Stimulated activated CD8-positive, alpha-beta memory T cell treated with anti-CD3 and anti-CD28 coated beads, Interleukin-7, amount 100 ng/mL, for 4 hours (primary cell): Measurements from ENCODE around the gene MMP3.
"Not testable (repeated sequence)": the region's sequence is repeated elsewhere in the genome, so short reads cannot be mapped to it uniquely, and the experiment has no call there.

ENCODE experiments used
- DNase-seq, 2 donors: peaks; one replicate each; pipeline ENCODE4 v3.0.0-alpha.2; 2020; ENCODE audit warnings: low read depth in 2 of 2

MMP3 gene

GRCh38 chr11:102843489-102843888 lies at the start of gene MMP3:
TSS of gene MMP3 (minus strand) at chr11:102843609. CDS start at chr11:102843546, 63 bp downstream.
- no peak for DNase-seq

DNA sequence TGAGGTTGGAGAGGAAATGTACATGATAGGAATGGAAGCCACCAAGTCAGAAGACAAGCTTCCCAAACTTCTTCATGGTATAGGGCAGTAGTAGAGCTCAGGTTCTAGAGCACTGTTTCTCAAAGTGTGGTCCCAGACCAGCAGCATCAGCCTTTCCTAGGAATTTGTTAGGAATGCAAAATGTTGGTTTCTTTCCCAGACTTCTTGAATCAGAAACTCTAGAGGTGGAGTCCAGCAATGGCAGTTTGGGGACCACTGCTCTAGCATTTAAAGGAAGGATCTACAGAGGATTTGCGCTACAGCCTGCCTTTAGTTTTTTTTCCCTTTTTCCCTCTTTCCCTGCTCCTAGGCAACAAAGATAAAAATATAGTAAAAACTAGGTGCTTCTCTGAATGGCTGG lies 48.3 kb upstream of the MMP3 start:
- no peak for DNase-seq

- no peak for DNase-seq
Observed at GRCh38 chr11:102886999-102887398, 43.6 kb upstream of the MMP3 start.

DNA sequence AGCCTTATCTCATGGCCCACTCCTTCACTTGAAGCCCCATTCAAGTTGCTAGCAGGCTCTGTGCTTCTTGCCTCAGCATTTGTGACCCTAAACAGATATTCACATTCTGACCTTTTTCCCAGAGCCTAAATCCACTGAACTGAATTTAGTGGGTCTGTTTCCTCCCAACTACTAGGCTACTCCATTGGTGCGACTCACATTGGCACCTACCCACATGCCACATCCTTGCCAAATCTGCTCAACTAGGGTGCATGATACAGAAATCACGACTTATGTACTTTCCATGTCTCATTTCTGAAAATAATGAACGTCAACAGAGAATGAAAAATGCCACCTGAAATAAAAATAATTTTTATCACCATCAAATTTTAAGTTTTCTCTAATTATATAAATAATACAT lies 39.7 kb upstream of the MMP3 start:
- no peak for DNase-seq

GRCh38 chr11:102882389-102883024 lies 39.1 kb upstream of the MMP3 start:
- DNase-seq, result no peak

GRCh38 chr11:102879801-102880200 lies 36.4 kb upstream of the MMP3 start:
- DNase-seq, result no peak

GRCh38 chr11:102878595-102878994 lies 35.2 kb upstream of the MMP3 start:
- DNase-seq, result no peak

DNA sequence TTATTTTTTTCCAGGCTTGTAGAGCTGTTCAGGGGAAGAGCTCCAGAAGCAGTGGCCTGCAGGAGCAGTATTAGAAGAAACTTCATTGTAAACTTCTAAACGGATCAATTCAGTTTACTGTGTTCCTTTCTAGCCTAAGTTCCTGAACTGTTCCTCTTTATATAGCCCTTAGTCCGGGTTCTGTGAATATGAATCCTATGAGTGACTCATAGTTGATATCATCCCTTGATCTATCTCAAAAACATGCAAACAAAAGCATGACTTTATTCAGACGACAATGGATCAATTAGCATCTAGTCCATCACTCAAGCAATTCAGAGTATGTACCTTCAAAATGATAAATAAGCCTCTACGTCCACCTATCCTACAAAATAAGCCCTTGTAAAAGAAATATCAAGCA lies 31.4 kb upstream of the MMP3 start, which contains the start of gene MMP12:
Gene MMP12, minus strand, starts transcription at position 131 of the 400 bp plus-strand sequence. Its CDS starts 45 bp downstream, at position 86.
- DNase-seq, result no peak

DNA sequence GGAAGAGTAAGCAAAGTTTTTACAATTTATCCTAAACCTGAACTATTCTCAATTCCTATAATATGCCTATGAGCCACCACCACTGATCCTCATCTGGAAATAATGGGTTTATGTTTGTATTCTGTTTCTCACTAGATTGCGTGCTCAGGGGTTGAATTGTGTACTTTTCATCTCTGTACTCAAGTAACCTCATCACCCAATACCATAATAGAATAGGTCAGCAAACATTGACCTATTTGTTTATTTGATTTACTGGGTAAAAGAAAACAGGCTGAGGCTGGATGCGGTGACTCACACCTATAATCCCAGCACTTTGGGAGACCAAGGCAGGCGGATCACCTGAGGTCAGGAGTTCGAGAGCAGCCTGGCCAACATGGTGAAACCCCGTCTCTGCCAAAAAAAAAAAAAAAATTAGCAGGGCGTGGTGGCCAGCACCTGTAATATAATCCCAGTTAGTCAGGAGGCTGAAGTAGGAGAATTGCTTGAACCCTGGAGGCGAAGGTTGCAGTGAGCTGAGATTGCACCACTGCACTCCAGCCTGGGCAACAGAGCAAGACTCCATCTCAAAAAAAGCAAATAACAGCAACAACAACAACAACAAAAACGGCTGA lies 26.1 kb upstream of the MMP3 start:
- not testable (repeated sequence) for DNase-seq

GRCh38 chr11:102868339-102868738 lies 24.9 kb upstream of the MMP3 start:
- no peak for DNase-seq

DNA sequence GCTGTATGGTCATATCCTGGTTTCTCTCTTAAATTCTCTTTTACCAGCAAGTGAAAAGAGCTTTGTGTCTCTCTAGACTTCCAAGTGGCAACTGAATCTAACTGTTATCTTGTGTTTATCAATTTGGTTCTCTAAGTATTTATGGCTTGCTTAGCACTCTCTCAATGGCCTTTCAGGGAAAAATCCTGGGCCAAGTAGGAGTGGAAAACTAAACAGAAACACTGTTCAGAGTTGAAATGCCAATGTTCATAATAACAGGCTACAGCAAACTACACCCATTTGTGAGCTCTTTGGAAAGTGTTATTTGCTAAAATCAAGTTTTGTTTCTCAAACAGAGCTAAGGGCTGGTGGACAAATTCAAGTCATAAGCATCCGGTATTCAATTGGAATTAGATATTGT lies 21.3 kb upstream of the MMP3 start:
- no peak for DNase-seq

- no peak for DNase-seq
Observed at GRCh38 chr11:102853956-102854355, 10.5 kb upstream of the MMP3 start.

DNA sequence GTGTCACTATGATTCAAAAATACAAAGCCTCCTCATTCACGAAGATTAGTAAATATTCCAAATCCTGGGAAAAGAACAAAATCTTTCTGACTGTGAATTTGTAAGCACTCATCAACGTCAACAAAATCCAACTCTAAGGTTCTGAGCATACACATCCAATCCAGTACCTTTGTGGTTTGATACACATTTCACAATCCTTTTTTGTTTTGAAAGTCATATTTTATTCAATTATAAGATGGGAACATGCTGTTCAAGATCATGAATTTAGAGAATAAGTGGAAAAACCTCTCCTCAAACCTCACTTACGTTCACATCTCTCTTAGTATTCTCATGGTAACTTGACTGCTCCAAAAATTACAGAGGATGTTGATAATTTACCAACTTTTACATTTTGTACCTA lies 9.6 kb upstream of the MMP3 start:
- no peak for DNase-seq

GRCh38 chr11:102850973-102851745 lies 7.8 kb upstream of the MMP3 start:
- no peak for DNase-seq

- no peak for DNase-seq
Observed at GRCh38 chr11:102849311-102849710, 5.9 kb upstream of the MMP3 start.

DNA sequence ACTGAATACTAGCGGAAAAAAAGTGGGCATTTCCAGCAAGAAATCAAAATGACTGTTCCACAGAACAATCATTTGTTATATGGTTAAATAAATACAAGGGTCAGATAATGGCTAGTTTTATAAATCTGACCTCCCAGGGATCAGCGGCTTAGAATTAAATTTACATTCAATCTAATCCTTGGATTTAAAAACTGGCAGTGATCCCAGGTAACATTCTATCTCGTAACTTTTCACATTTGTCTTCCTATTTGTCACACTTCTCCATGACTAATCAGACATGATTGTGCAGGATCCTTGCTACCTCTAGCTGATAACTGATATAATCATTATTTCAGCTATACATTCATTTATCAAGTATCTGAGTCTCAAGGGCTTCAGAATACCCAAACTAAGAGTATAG lies 2.9 kb upstream of the MMP3 start:
- DNase-seq, result no peak

DNA sequence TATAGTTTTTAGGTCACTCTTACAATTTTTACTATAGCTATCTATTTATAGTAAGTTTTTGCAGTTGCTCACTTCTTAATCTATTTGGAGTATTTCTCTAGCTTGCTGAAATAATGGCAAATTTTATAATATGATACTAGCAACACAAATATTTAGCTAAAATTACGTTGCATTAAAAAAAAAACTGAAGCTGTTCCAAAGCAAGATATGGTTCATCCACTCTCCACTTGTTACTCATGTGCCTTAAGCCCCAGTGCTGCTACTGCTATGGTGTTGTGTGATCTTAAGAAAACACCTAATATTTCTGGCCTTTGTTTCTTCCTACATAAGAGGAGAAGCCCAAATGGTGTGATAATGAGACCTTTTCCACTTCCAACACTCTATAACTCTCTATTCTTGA lies 479 bp downstream of the MMP3 start:
- no peak for DNase-seq

GRCh38 chr11:102840018-102840417 lies 3.4 kb downstream of the MMP3 start:
- no peak for DNase-seq

GRCh38 chr11:102837646-102838045 lies 5.8 kb downstream of the MMP3 start:
- no peak for DNase-seq

DNA sequence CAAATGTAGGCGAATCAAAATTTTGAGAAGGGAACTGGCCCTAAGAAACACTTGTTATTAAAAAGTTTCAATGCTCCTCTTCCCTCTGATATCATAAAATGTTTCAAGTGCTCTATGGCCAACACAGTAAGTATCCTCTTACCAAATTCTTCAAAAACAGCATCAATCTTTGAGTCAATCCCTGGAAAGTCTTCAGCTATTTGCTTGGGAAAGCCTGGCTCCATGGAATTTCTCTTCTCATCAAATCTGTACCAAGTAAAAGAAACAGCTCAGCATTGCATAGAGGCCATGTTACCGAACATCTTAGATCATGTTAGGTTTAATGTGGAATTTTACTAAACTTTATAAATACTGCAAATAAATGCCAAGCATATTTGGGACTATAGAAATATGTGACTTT lies 6.3 kb downstream of the MMP3 start:
- no peak for DNase-seq

DNA sequence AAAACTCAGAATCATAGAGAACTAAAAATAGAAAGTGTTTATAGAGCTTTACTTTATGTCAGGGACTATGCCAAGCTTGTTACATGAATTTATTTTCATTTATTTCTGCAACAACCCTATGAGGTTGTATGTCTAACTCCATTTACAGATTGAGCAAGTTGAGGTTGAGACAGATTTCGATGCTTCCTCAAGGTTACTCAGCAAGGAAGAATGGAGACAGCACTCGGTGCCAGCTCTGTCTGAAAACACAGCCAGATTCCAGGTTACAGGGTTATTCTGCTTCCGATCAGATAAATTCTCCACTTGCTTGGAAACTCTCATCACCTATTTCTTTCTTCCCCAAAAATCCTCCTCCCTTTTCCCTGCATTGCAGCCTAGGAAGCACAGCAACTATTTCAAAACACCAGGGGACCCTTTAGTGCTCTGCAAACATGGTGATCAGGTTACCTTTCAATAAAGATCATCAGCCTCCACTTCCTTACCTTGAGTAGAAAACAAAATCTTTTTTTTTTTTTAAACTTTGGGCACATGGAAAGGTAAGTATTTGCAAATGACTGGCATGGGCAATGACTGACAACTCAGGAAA lies 7.0 kb downstream of the MMP3 start:
- DNase-seq, result no peak

- no peak for DNase-seq
Observed at GRCh38 chr11:102833731-102834130, 9.7 kb downstream of the MMP3 start.

DNA sequence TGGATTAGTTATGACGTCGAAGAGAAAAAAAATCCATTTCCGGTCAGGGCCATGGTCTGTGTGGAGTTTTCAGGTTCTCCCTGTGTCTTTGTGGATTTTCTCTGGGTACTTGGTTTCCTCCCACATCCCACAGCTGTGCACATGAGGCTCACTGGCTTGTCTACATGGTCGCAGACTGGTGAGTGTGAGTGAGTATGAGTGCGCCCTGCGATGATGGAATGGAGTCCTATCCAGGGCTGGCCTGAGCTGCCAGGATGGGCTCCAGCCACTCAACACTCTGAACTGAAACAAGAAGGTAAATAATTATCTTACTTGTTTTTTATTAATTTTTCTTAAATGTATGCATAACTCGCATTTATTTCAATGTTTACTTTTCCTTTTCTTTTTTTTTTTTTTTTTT lies 10.8 kb downstream of the MMP3 start:
- DNase-seq, result no peak
